GM10266 (cell line): Measurements from ENCODE around the gene FAM43A.

Experiments used
- DNase-seq: peaks from one replicate; pipeline ENCODE4 v3.0.0; 2012; ENCODE audit errors: extremely low spot score
- TF ChIP-seq, protein P1 (sequence below): IDR thresholded peaks from 2 replicates; pipeline ENCODE4 v1.5.1; 2012; ENCODE audit warnings: mild to moderate bottlenecking, low read depth; ENCODE audit not compliant: control insufficient read depth, insufficient read depth; ENCODE audit errors: missing control alignments

The FAM43A gene

DNA sequence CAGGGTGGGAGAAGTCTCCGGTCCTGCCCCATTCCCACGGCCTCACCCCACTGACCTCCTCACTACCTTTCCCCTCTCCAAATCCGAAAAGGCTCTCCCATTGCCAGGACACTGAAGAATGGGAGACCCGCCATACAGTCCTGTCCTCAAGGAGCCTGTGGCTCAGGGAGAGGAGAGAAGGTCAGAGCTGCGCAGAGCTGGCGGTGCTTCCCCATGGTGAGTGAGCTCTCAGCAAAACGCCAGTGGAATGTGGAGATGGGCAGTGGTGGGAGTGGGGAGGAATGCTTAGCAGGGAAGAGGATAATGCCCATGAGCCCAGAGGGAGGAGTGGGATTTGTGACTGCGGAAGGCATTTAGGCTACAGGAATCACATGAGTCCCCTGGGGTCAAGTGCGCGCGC lies 20.1 kb downstream of the FAM43A start:
- TF ChIP-seq, protein P1, sequence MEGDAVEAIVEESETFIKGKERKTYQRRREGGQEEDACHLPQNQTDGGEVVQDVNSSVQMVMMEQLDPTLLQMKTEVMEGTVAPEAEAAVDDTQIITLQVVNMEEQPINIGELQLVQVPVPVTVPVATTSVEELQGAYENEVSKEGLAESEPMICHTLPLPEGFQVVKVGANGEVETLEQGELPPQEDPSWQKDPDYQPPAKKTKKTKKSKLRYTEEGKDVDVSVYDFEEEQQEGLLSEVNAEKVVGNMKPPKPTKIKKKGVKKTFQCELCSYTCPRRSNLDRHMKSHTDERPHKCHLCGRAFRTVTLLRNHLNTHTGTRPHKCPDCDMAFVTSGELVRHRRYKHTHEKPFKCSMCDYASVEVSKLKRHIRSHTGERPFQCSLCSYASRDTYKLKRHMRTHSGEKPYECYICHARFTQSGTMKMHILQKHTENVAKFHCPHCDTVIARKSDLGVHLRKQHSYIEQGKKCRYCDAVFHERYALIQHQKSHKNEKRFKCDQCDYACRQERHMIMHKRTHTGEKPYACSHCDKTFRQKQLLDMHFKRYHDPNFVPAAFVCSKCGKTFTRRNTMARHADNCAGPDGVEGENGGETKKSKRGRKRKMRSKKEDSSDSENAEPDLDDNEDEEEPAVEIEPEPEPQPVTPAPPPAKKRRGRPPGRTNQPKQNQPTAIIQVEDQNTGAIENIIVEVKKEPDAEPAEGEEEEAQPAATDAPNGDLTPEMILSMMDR, result no peak
- DNase-seq, result no peak

- DNase-seq, result no peak
- TF ChIP-seq, protein P1, result no peak
Observed at GRCh38 chr3:194707147-194707540, 21.5 kb downstream of the FAM43A start.

- TF ChIP-seq, protein P1, result no peak
- no peak for DNase-seq
Observed at GRCh38 chr3:194711286-194711685, 25.6 kb downstream of the FAM43A start.

DNA sequence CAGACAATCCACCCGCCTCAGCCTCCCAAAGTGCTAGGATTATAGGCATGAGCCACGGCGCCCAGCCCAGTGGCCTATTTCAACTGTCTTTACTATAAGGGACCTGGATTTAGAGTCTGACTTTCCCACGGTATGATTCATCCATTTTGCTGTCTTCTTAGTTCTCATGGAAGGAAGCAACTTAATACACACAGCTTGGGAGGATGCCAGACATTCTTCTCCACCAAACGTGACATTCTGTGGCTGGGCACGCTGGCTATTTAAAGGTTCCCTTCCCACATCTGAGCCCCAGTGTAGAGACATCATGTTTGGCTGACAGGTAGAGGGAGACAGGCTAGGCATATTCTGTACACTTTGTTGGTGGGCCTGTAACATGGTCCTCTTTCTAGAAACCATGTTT lies 26.2 kb downstream of the FAM43A start:
- no peak for DNase-seq
- TF ChIP-seq, protein P1, result no peak

- TF ChIP-seq, protein P1, result no peak
- DNase-seq, result no peak
Observed at GRCh38 chr3:194713299-194714136, 27.8 kb downstream of the FAM43A start.

DNA sequence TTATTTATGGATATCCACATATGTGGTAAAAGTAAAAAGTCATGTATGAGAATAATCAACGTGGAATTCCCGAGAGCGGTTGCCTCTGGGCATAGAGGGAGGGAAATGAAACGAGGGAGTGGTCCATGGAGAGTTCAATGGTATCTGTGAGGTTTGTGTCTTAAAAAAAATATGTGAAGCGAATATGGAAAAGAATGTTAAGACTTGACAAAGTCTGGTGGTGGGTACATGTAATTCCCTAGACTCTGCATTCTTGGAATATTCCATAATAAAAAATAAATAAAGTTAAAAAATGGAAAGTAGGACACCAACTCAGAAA lies 28.4 kb downstream of the FAM43A start:
- TF ChIP-seq, protein P1, result no peak
- DNase-seq, result no peak

GRCh38 chr3:194714564-194714963 lies 28.9 kb downstream of the FAM43A start:
- no peak for DNase-seq

More at GRCh38 chr3:194714564-194714963, 28.9 kb downstream of the FAM43A start:
- TF ChIP-seq, protein P1, result no peak
